Right lung (tissue), 5 donors: ENCODE data around the gene PCNT. TPM values are rescaled to one million over a fixed set of nuclear protein-coding genes. Genes with fewer than 3 reads are reported as not detected.
"Not testable (repeated sequence)": the region's sequence is repeated elsewhere in the genome, so short reads cannot be mapped to it uniquely, and the experiment has no call there.

Source experiments
- DNase-seq, 2 donors: peaks; one replicate each; pipeline ENCODE4 v3.0.0-alpha.2; 2013
- polyA plus RNA-seq, 5 donors: library from polyadenylated mRNA; unstranded; fragments of 120-200 nt; gene quantifications; one replicate each; pipeline versions ENCODE4 v1.2.1 to v1.2.3, GENCODE V29; 2013; ENCODE audit warnings: inconsistent platforms in 1 of 5, low replicate concordance in 1 of 5; ENCODE audit not compliant: insufficient read length in 5 of 5, insufficient read depth in 1 of 5

PCNT gene
- polyA plus RNA-seq, 5 donors, result 27.9 to 33.4 (median 31.9) TPM

DNA sequence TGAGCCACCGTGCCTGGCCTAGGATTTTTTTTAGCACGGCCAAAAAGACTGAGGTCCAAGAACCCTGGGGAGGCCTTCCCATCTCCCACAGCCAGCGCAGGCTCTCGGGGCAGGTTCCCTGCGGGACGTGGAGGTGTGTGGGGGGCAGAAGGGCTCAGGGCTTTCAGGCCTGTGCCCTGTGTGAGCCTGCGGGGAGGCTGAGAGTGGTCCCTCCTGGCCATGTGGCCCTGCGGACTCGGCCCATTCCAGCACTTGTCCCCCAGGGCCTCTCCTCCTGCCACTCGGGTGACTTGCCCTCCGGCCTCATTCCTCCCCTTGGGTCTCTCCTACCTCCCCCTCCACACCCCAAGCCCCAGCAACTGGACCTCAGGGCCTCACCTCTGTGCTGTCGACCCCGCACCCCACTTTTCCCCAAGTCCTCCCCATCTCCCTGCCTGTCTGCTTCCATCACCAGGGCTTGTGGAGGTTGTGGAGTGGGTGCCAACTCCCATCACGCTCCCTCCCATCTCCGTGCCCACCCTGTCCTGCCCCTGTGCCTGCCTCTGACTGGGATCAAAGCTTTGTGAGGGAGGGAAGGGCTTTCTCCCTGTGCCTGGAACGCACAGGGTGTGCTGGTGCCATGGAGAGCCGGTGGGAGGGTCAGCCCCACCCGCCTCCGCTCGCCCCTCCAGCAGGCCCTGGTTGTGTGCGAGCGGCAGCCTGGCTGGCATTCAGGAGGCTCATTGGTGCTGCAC lies 102.5 kb downstream of the PCNT start:
- no peak for DNase-seq

DNA sequence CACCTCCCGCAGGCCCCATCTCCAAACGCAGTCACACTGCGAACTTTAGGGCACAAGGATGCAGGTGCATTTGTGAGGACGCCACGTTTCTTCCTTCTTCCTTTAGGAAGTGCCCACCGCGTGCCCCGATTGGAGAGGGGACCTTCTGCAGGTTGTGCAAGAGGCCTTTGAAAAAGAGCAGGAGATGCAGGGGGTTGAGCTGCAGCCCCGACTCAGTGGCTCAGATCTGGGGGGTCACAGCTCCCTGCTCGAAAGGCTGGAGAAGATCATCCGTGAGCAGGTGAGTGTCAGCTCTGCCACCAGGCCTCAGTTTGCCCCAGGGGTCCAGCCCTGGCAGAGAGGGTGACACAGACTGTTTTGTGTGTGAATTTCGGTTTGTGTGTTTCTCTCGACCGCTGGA lies 103.6 kb downstream of the PCNT start:
- DNase-seq, result no peak

DNA sequence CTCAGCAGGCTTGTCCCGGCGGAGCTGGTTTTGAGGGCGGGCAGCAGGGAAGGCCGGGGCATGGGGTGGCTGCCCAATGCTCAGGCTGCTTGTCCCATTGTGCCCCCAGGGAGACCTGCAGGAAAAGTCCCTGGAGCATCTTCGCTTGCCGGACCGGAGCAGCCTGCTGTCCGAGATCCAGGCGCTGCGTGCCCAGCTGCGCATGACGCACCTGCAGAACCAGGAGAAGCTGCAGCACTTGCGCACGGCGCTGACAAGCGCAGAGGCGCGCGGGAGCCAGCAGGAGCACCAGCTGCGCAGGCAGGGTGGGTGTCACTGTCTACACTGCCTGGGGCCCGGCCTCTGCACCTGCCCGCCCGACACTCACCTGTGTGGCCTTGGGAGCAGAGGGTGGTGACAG lies 104.3 kb downstream of the PCNT start:
- DNase-seq, result no peak

DNA sequence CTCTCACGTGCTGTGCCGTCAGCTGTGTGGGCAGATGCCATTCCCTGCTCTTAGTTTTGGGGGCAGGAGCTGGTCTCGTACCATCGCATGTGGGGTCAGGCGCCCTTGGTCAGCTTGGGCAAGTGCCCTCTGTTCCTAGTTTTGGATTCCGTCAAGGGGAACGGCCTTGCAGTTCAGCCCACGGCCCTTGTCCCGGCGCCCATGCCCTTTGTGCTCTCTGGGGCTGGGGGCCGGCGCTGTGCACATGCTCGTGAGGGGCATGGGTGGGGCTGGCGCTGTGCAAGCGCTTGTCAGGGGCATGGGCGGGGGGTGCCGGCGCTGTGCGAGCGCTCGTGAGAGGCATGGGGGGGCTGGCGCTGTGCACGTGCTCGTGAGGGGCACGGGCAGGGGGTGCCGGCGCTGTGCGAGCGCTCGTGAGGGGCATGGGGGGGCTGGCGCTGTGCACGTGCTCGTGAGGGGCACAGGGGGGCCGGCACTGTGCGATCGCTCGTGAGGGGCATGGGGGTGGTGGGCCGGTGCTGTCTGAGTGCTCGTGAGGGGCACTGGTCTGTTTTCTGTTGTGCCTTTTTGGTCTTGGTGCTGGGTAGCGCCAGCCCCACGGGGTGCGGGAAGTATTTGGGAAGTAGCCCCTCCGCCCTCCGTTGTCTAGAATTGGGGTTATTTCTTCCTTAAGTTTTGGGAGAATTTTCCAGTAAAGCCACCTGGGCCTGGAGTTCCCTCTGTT lies 105.2 kb downstream of the PCNT start:
- DNase-seq, result no peak

DNA sequence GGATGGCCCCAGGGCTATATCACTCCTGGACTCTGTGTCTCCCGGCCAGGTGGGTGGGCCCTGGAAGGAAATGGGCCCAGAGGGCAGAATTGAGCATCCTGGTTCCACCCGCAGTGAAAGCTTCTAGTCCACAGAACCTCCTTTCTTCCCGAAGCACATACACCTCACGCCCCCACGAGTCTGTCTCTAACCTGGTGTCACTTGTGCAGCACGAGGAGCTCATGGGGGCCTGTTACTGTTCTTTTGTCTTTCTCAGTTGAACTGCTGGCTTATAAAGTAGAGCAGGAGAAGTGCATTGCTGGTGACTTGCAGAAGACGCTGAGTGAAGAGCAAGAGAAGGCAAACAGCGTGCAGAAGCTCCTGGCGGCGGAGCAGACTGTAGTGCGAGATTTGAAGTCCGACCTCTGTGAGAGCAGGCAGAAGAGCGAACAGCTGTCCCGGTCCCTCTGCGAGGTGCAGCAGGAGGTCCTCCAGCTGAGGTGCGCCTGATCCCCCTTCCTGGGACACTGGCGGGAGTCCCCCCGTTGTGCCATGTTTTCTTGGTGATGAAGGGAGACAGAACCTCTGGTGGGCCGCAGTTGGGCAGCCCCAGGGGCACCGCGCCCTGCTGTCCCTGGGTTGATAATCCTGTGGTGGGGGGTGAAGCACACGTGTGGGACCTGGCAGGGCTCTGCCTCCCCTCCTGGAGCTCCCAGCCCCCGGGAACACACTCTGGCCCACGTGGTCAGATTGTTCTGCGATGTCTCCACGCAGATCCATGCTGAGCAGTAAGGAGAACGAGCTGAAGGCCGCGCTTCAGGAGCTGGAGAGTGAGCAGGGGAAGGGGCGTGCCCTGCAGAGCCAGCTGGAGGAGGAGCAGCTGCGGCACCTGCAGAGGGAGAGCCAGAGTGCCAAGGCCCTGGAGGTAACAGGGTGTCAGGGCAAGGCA lies 106.1 kb downstream of the PCNT start:
- no peak for DNase-seq

DNA sequence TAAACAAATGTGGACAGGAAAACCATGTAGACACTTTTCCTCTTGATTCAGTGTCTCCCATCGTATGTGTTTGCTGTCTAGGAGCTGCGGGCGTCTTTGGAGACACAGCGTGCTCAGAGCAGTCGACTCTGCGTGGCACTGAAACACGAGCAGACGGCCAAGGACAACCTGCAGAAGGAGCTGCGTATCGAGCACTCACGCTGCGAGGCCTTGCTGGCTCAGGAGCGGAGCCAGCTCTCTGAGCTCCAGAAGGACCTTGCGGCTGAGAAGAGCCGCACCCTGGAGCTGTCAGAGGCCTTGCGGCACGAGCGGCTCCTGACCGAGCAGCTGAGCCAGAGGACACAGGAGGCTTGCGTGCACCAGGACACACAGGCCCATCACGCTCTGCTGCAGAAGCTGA lies 107.5 kb downstream of the PCNT start:
- DNase-seq, result no peak

DNA sequence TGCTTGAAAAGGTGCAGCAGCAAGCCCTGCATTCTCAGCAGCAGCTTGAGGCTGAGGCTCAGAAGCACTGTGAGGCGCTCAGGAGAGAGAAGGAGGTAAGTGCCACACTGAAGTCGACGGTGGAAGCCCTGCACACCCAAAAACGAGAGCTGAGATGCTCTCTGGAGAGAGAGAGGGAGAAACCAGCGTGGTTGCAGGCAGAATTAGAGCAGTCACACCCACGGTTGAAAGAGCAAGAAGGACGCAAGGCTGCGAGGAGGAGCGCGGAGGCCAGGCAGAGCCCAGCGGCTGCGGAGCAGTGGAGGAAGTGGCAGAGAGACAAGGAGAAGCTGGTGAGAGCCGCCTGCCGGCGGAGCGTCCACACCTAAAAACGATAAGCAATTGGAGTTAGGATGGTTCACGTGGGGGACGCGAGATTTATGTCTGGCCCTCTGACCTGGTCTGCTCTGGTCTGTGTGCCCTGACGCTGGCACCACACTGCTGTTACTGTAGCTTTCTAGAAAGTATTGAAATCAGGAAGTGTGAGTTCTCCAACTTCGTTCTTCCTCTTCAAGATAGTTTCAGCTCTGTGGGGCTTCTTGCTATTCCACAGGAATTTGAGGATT lies 108.0 kb downstream of the PCNT start:
- no peak for DNase-seq

DNA sequence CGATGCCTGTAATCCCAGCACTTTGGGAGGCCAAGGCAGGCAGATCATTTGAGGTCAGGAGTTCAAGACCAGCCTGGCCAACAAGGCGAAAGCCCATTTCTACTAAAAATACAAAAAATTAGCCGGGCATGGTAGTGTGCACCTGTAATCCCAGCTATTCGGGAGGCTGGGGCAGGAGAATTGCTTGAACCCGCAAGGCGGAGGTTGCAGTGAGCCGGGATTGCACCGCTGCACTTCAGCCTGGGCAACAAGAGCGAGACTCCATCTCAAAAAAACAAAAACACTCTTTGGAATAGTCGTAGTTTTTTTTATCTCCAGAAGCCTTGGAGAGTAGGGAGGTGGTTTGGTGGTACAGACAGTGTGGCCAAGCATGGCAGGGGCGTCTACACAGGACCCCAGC lies 109.2 kb downstream of the PCNT start:
- DNase-seq, result not testable (repeated sequence)

DNA sequence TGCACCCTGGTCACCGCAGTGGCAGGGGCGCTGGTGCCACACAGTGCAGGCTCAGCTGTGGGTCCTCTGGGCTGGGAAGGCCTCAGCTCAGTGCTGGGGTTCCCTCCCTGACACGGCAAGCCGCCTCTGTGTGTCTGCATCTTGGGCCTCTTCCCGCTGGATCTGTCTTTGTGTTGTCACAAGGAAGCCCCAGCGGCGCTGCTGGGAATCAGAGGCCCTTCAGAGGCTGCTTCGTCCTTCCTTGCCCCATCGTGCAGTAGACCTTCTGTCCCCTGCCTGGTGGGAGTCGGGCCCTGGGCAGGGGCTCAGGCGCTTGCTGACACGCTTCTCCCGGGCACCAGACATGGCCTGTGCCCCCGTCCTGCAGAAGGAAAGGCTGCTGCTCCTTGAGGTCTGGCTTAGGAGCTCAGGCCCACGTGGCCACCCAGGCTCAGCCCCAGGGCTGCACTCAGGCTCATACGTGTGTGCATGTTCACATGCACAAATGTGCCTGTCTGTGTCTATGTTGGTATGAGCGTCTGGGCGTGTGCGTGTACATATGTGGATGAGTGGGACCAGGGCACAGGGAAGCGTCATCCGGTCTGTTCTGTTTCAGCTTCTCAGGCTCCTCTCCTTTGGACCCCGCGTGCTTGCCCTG lies 110.5 kb downstream of the PCNT start:
- no peak for DNase-seq

DNA sequence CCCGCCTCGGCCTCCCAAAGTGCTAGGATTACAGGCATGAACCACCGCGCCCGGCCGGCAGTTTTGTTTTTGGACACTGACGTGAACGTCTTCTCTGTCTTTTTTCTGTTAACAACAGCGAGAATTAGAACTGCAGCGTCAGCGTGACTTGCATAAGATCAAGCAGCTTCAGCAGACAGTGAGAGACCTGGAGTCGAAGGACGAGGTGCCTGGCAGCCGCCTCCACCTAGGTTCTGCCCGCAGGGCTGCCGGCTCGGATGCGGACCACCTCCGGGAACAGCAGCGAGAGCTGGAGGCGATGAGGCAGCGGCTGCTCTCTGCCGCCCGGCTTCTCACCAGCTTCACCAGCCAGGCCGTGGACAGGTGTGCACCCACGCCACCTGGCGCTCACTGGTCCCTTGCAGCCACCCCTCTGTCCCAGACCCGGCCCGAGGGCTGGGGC lies 111.9 kb downstream of the PCNT start:
- DNase-seq, result no peak

DNA sequence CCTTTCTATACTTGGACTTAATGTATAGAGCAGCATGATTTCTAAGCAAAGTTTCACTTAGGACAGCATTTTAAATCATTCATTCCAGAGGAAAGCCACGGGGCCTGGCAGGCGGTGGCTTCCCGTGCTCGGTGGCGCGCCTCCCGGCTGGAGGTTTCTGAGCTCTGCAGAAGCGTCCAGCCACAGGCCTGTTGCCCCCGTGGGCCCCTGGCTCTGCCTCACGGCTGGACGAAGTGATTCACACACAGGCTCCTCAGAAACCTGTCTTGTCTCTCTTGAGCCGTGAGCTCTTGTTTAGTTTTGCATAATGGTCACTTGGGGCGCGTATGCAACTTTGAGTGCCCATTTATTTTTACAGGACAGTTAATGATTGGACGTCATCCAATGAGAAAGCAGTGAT lies 112.7 kb downstream of the PCNT start:
- no peak for DNase-seq

DNA sequence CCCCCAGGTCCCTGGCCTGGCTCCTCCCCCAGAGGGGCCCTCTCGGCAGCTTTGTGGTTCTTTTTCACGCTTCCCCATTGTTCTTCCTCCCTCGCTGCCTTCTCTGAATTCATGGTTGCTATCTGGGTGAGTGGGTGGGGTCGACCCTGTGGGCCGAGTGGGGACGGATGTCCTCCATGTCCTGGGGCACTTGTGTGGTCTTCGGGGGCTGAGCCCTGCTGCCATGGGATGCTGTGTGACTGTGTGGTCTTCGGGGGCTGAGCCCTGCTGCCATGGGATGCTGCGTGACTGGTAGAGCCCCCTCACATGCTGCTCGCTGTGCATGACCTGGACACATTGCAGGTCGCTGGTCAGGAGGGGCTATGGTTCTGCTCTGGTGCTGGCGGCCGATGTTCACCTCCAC lies 113.1 kb downstream of the PCNT start:
- no peak for DNase-seq

DNA sequence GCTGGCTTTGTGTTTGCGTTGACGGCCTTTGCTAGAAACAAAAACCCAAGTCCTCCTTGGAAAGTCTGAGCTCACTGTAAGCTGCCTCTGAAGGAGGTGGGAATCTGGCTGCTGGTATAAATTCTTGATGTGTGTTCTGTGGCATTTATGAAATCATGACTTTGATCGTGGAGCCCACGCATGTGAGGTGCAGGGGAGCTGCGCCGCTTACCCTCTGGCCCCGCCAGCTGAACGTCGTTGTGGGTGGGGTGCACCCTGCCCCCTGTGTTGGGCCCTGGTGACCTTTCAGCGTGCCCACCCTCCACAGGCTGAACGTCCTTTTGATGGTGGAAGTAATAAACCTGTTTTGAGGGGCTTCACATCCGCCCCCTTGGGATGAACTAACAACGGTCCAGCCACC lies 113.6 kb downstream of the PCNT start:
- DNase-seq, result no peak

DNA sequence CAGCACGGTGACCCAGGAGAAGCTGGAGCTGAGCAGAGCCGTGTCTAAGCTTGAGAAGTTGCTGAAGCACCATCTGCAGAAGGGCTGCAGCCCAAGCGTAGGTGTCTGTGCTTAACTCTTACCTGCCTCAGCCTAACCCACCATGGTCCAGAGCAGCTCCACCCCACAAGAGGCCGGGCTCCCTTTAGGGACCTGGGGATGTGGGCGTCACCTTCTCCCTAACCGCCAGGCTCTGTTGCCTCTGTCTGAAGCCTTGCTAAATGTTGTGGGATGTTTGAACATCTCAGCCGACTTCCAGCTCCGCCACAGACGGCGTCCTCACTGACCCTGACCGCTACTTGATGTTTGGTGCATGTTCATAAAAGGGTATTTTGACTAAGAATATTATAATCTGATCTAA lies 114.3 kb downstream of the PCNT start:
- DNase-seq, result no peak

DNA sequence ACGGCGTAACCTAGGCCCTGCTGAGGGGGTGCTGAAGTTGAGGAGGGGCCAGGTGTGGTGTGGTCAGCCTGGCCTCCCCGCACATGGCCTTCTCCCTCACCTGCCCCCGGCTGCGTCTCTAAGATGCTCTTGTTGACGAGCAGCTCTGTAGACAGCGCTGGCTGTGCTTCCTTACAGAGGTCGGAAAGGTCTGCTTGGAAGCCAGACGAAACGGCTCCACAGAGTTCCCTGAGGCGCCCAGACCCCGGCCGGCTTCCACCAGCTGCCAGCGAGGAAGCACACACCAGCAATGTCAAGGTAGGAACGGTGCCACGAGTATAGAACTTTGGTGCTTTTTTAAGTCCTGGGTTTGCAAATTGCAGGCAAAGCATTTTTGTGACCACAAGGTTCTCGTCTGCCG lies 116.0 kb downstream of the PCNT start:
- no peak for DNase-seq

DNA sequence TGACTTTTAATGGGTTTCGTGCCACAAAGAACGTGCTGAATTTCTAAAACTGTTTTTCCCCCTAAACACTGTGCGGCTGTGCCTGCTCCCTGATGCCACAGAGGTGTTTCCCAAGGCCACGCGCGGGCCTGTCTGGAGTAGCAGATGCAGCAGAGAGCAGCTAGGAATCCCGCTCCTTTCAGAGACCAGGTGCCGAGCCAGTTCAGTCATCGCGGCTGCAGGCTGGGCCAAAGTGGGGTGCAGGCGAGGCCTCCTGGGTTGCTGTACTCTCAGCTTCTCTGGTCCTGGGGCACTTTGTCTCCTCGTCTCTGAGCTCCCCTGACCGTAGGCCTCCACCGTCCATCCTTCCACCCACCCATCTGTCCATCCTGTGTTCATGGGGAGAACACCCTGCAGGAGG lies 117.4 kb downstream of the PCNT start:
- DNase-seq, result no peak

DNA sequence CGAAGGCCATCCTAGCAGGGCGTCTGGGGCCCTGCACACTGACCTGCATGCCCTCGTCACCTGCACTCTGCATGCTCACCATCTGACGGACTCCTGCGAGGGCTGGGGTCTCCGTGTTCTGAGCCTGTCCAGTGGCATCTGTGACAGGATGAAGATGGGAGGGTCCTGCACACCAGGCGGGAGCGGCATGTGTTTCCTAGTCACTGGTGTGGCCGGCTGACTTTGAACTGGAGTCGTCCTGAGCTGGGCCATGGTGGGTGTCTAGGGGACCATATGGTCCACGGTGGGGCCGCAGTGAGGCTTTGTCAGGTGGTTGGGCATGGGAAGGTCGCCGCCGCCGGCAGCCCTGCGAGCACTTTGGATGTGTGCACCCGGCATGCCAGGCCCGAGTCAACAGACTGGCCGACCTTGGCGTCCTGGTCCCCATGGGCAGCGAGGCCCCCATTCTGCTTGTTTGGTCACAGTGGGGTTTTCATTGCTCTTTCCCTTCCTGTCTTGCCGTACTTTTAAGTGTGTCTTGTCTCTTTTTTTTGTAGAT lies 118.1 kb downstream of the PCNT start:
- DNase-seq, result no peak

DNA sequence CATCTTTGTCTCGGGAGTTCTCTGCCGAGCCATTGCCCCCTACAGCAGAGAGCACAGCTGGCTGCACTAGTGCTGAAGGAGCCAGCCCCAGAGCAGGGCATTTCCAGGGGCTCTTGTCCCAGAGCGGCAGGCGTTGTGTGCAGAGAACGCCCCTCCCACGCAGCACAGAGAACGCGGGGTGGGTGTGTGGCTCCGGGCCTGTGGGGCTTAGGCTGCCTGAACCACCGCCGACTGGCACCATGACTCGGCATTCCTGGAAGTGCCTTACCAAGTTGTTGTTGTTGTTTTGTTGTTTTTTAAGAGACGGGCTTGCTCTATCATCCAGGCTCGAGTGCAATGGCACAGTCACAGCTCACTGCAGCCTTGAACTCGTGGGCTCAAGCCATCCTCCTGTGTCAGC lies 119.0 kb downstream of the PCNT start:
- no peak for DNase-seq

DNA sequence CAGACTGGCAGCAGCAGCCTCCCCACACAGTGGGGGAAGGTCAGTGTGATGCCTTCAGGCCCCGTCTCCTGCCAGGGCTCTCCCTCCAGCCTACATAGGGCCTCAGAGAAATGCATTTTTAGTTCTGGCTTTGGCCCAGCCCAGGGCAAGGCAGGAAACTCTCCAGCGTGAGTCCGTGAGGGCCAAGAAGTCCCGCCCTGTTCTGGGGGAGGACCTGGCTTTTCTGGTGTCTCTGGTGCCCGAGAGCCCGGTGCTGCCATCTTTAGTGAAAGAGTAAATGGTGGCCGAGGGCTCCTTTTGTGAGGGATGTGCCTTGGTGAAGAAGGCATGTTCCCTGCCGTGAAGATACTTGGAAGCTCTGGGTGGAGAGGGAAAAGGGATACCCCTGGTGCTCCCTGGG lies 120.0 kb downstream of the PCNT start:
- DNase-seq, result no peak

DNA sequence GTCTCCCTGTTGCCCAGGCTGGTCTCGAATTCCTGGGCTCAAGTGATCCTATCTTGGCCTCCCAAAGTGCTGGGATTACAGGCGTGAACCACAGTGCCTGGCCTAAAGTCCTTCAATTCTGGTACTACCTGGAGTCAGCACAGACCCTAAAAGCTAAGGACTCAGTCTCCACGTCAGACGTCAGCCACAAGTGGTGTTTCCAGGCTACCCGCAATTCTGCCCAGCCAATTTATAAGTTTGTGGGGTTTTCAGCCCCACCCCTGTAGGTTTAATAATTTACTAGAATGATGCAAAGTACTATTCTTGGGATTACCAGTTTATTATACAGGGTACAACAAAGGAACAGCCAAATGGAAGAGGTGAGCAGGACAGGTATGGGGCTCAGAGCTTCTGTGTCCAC lies 124.2 kb downstream of the PCNT start:
- no peak for DNase-seq

DNA sequence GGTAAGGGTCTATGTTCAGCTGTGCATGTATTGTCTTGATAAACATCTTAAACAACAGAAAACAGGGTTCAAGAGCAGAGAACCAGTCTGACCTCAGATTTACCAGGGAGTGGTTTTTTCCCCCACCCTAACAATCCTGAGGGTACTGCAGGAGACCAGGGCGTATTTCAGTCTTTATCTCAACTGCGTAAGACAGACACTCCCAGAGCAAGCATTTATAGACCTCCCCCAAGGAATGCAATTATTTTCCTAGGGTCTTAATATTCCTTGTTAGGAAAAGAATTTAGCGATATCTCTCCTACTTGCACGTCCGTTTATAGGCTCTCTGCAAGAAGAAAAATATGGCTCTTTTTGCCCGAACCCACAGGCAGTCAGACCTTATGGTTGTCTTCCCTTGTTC lies 124.9 kb downstream of the PCNT start:
- DNase-seq, result not testable (repeated sequence)
